ENCODE results near the gene CRYBG1. TPM values are rescaled to one million over a fixed set of nuclear protein-coding genes. Genes with fewer than 3 reads are reported as not detected.

Gene CRYBG1
- total RNA-seq, 2 experiments from 2014 or later = 34.9 to 36.8 TPM

DNA sequence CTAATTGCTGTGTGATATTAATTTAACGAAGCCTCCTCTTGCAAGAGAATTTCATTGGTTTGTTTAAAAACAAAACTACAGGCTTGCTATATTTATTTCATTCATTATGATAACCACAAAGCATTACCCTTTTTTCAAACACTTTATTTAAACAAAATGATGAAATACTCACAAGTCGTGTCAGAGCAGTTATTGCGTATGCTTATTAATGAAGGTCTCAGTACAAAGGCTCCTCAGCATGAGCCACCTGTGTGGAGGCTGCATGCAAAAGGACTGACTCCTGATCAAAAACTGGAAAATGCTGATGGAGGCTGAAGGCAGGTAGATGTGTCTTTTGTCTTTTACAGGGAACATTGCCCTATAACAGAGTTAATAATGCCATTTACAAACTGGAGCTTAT is 130.5 kb downstream of the CRYBG1 start:
- Mint-ChIP-seq H3K4me3 (no peak overlapping the region), H3K4me1 (ENCODE audit: low read depth) (no peaks in the 10 kb centered on the region), H3K27ac (no peak overlapping the region), H3K27me3 (ENCODE audit: low read depth) (peaks cover 10% of the 10 kb centered on the region), H3K9me3 (ENCODE audit: insufficient read depth) (peaks cover 5% of the 10 kb centered on the region), H3K36me3 (ENCODE audit: low read depth) (no peaks in the 10 kb centered on the region)
- POLR2A ChIA-PET = no interaction called here
- DNase-seq (no peak), ATAC-seq (no peak)
- CTCF ChIA-PET = interaction anchor here (2.0 kb wide), 1 partner anchor 488 kb away, joined by 4 read pairs; no protein-coding TSS in a partner anchor

DNA sequence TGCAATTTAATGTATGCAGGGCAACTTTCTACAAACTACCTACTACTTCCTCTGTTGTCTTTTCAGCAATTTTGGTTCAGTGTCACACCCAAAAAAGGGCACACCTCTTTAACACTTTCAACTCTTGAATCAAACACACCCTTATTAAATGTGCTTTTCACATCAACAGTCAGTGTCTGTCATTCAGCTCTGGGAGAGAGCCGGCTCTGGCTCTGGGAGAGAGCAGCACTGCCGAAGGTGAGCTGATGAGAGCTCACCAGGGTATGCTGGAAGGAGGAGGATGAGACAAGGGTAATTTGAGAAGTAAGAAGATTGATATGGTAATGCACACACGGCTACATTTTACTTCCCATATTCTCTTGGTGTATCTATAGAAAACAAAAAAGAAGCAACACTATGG is 134.5 kb downstream of the CRYBG1 start:
- no peak for DNase-seq
- ChIA-PET CTCF (no interaction called here), POLR2A (no interaction called here)
- Mint-ChIP-seq H3K27ac (no peak overlapping the region), H3K27me3 (ENCODE audit: low read depth) (peaks cover 10% of the 10 kb centered on the region), H3K9me3 (ENCODE audit: insufficient read depth) (no peaks in the 10 kb centered on the region), H3K4me3 (no peak overlapping the region), H3K36me3 (ENCODE audit: low read depth) (no peaks in the 10 kb centered on the region), H3K4me1 (ENCODE audit: low read depth) (no peaks in the 10 kb centered on the region)
- ATAC-seq = no peak

DNA sequence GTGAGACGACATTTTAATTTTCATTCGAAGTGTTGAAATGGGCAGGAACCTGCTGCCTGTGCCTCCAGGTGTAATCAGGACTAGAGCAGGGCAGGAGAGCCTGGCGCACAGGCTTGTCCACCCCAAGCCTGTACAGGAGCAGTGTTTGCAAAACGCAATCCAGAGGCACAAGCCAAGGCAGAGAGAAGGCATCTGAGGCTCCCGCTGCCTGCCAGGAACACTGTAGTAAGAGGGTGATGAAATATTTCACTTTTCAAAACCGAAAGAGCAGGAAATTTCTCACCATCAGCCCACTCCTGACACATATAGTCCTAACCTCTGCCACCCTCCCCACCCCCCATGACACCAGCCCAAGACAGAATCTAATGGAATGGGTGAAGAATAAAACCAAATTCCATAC is 136.3 kb downstream of the CRYBG1 start:
- Mint-ChIP-seq H3K27me3 (ENCODE audit: low read depth) (peaks cover 5% of the 10 kb centered on the region), H3K4me1 (ENCODE audit: low read depth) (no peaks in the 10 kb centered on the region), H3K4me3 (no peak overlapping the region), H3K9me3 (ENCODE audit: insufficient read depth) (no peaks in the 10 kb centered on the region), H3K27ac (no peak overlapping the region), H3K36me3 (ENCODE audit: low read depth) (no peaks in the 10 kb centered on the region)
- no peak for ATAC-seq
- CTCF ChIA-PET = interaction anchor here (0.9 to 1.3 kb wide), 2 partner anchors 13 to 70 kb away, joined by 3 to 5 read pairs; no protein-coding TSS in a partner anchor
- POLR2A ChIA-PET = no interaction called here
- no peak for DNase-seq

DNA sequence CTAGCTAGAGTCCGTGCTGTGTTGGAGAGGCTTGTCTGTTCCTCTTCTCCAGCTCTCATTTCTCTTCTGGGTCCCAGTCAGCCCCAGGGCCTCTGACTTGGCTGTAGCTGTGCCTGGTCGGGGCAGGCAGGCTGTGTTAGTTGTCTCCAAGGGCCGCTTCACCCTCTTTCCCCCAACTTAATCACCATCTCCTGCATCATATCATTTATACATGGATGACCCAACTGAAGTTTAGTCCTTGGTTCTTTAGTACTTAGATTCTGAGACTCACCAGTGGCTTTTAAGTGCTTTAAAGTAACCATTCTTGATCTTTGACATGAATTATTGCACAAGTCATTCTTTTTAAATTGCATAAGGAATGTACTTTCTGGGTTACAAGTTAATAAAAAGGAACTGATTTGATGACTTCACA is 141.4 kb downstream of the CRYBG1 start:
- Mint-ChIP-seq H3K27ac (no peak overlapping the region), H3K36me3 (ENCODE audit: low read depth) (no peaks in the 10 kb centered on the region), H3K4me1 (ENCODE audit: low read depth) (no peaks in the 10 kb centered on the region), H3K27me3 (ENCODE audit: low read depth) (peaks cover 5% of the 10 kb centered on the region), H3K9me3 (ENCODE audit: insufficient read depth) (no peaks in the 10 kb centered on the region), H3K4me3 (no peak overlapping the region)
- no peak for DNase-seq
- ATAC-seq = no peak
- POLR2A ChIA-PET = no interaction called here
- CTCF ChIA-PET = no interaction called here

DNA sequence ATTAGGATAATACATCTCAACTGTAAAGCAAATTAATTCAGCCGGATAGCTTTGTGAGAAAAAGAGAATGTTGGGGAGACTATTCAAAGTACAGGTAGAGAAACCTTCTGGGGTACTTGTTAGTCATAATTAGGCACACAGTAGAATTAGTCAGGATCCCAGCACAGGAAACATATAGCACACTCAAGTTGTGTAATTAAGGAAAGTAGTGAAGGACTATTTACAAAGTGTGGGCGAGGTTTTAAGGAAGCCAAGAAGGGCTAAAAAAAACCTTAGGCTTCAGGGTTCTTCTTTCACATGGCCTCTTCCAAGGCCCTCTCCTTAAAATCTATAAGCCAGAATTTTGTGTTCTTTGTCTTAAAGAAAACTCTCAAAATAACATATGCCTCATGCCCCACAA is 142.0 kb downstream of the CRYBG1 start:
- H3K27ac Mint-ChIP-seq = no peak overlapping the region
- ChIA-PET CTCF (no interaction called here), POLR2A (no interaction called here)
- no peak for ATAC-seq
- H3K9me3 Mint-ChIP-seq (ENCODE audit: insufficient read depth) = no peaks in the 10 kb centered on the region
- no peaks in the 10 kb centered on the region for H3K36me3 Mint-ChIP-seq (ENCODE audit: low read depth)
- peaks cover 7% of the 10 kb centered on the region for H3K27me3 Mint-ChIP-seq (ENCODE audit: low read depth)
- no peaks in the 10 kb centered on the region for H3K4me1 Mint-ChIP-seq (ENCODE audit: low read depth)
- no peak for DNase-seq
- no peak overlapping the region for H3K4me3 Mint-ChIP-seq

DNA sequence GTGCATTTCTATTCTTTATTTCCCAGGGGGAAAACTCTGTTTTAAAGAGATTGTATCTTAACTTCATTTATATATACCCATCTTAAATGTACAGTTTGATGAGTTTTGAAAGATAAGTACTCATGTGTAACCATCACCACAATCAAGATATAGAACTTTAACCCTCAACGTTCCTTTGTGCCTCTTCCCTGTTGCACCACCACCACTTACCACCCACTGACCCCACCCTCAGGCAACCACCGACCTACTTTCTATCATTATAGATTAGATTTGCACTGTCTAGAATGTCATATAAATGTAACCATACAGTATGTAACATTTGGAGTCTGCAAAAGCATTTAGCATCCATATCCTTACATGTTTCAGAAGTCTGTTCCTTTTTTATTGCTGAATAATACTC is 147.8 kb downstream of the CRYBG1 start:
- Mint-ChIP-seq H3K4me3 (no peak overlapping the region), H3K4me1 (ENCODE audit: low read depth) (peaks cover 31% of the 10 kb centered on the region)
- POLR2A ChIA-PET = interaction anchor here (6.8 kb wide), 1 partner anchor 14 kb away, joined by 146 read pairs; no protein-coding TSS in a partner anchor

DNA sequence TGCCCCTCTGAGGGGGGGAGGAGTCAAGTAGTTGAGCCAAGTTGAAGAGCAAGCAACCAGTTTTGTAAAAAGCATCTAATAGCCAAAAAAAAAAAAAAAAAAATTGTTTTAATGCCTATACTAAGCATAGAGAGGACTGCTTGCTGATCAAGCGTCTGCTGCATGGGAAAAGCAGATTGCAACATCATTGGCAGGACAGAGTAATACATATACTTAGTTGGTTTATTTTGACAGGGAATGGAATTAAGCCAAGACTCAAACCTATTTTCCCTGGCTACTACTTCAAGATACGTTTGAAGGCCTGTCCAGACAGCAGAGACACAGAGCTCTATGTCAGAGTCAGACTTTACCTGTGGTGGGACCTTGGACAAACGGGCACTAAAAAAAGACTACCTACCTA is 148.3 kb downstream of the CRYBG1 start:
- ChIA-PET POLR2A (interaction anchor here (4.9 to 6.8 kb wide), 2 partner anchors 14 to 25 kb away, joined by 25 to 146 read pairs; no protein-coding TSS in a partner anchor), CTCF (interaction anchor here (0.8 to 8.3 kb wide), 13 partner anchors 12 to 169 kb away, joined by 3 to 156 read pairs (median 8); no protein-coding TSS in a partner anchor)
- no peak overlapping the region for H3K27ac Mint-ChIP-seq
- DNase-seq = no peak
- peaks cover 8% of the 10 kb centered on the region for H3K36me3 Mint-ChIP-seq (ENCODE audit: low read depth)
- no peaks in the 10 kb centered on the region for H3K9me3 Mint-ChIP-seq (ENCODE audit: insufficient read depth)
- H3K4me1 Mint-ChIP-seq (ENCODE audit: low read depth) = peaks cover 35% of the 10 kb centered on the region
- H3K4me3 Mint-ChIP-seq = no peak overlapping the region
- H3K27me3 Mint-ChIP-seq (ENCODE audit: low read depth) = peaks cover 10% of the 10 kb centered on the region
- no peak for ATAC-seq

More for the DNA sequence above, 147.8 kb downstream of the CRYBG1 start:
- Mint-ChIP-seq H3K27ac (no peak overlapping the region), H3K9me3 (ENCODE audit: insufficient read depth) (no peaks in the 10 kb centered on the region), H3K36me3 (ENCODE audit: low read depth) (peaks cover 5% of the 10 kb centered on the region), H3K27me3 (ENCODE audit: low read depth) (peaks cover 10% of the 10 kb centered on the region)
- DNase-seq = no peak
- CTCF ChIA-PET = interaction anchor here (5.6 to 8.3 kb wide), 4 partner anchors 14 to 63 kb away, joined by 30 to 156 read pairs (median 82); no protein-coding TSS in a partner anchor
- no peak for ATAC-seq

DNA sequence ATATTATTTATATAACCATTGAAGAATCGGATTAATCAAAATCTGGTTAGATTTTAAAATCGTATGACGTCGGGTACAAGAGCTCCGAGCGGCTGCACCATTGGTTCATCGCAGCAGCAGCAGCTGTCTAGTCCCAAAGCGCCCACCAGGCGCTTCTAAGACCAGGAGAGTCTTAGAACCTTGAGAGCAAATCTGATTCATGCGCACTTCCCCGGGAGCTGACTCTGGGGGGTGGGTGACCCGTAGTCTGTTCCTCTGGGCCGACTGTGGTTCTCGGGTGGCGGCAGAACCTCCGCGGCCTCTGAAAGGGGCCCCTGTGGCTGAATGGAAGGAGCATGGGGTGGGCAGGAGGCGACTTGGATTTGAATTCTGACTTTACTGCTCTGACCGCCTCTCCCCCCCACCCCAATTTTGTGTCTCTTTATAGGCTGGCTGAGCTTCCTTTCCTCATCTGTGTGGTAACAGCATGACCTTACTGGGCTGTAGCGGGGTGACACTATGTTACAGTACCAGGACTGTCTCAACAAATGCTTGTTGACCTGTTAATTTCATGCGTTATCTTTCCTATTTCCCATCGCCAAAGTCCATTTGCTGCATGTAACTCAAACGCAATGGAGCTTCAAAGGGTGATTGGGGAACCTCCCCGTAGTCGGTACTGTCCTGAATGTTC is 149.0 kb downstream of the CRYBG1 start:
- DNase-seq (peak; percentile 58), ATAC-seq (no peak)
- H3K9me3 Mint-ChIP-seq (ENCODE audit: insufficient read depth) = no peaks in the 10 kb centered on the region
- ChIA-PET POLR2A (interaction anchor here (1.1 to 6.8 kb wide), 5 partner anchors 8 to 184 kb away, joined by 3 to 146 read pairs (median 5); partner anchors contain the start of gene ATG5), CTCF (interaction anchor here (0.8 to 8.3 kb wide), 19 partner anchors 12 to 470 kb away, joined by 3 to 156 read pairs (median 5); no protein-coding TSS in a partner anchor)
- peaks cover 42% of the 10 kb centered on the region for H3K4me1 Mint-ChIP-seq (ENCODE audit: low read depth)
- peaks cover 10% of the 10 kb centered on the region for H3K27me3 Mint-ChIP-seq (ENCODE audit: low read depth)
- H3K27ac Mint-ChIP-seq = peak overlapping the region; percentile 93
- H3K36me3 Mint-ChIP-seq (ENCODE audit: low read depth) = peaks cover 10% of the 10 kb centered on the region
- peak overlapping the region; percentile 81 for H3K4me3 Mint-ChIP-seq

DNA sequence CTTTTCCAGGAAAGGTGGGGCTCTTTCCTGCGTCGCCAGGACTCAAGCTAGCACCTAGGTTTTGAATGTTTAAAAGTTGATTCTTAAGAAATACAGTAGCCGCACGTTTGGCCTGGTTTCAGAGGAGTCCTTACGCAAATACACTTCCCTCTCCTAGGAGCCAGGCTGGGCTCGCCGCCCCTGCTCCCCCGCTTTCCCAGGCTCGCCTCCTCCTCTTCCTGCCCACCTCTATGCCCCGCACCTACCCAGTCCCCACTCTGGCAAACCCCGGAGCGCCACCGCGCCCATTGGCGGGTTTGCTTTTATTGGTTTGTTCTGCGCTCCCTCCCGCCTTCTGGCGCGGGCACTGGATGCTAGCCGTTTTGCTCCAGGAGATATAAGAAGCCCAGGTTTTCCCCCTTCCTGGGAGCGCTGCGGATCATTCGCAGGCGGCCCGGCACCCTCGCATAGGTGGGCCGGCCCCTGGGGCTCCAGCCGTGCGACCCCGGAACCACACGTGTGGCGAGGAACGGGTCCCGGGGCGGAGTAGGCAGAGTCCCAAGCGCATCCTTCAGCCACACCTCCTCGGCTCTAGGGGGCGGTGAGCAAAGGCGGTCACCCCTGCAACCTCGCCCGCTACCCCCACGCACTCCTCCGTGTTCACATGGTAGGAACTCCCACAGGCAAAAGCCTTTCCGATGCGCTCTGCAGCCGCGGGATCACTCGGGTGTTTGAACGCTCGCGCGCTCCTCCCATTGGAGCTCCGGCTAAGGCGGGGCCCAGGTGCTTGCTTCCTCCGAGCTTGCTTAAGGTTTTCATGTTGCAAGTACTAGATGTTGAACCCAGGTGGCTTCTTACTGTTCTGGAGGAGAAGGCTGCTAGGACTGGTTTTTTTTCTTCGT is 149.8 kb downstream of the CRYBG1 start:
- peaks cover 10% of the 10 kb centered on the region for H3K27me3 Mint-ChIP-seq (ENCODE audit: low read depth)
- POLR2A ChIA-PET = interaction anchor here (0.8 to 6.8 kb wide), 6 partner anchors 9 to 185 kb away, joined by 3 to 146 read pairs (median 4); partner anchors contain the start of gene ATG5
- H3K27ac Mint-ChIP-seq = peak overlapping the region; percentile 93
- peak; percentile 71 for ATAC-seq
- CTCF ChIA-PET = interaction anchor here (0.6 to 8.3 kb wide), 22 partner anchors 12 to 469 kb away, joined by 3 to 156 read pairs (median 6); no protein-coding TSS in a partner anchor
- H3K4me1 Mint-ChIP-seq (ENCODE audit: low read depth) = peaks cover 48% of the 10 kb centered on the region
- H3K4me3 Mint-ChIP-seq = peak overlapping the region; percentile 81
- peaks cover 13% of the 10 kb centered on the region for H3K36me3 Mint-ChIP-seq (ENCODE audit: low read depth)
- H3K9me3 Mint-ChIP-seq (ENCODE audit: insufficient read depth) = no peaks in the 10 kb centered on the region
- DNase-seq = peak; percentile 90

DNA sequence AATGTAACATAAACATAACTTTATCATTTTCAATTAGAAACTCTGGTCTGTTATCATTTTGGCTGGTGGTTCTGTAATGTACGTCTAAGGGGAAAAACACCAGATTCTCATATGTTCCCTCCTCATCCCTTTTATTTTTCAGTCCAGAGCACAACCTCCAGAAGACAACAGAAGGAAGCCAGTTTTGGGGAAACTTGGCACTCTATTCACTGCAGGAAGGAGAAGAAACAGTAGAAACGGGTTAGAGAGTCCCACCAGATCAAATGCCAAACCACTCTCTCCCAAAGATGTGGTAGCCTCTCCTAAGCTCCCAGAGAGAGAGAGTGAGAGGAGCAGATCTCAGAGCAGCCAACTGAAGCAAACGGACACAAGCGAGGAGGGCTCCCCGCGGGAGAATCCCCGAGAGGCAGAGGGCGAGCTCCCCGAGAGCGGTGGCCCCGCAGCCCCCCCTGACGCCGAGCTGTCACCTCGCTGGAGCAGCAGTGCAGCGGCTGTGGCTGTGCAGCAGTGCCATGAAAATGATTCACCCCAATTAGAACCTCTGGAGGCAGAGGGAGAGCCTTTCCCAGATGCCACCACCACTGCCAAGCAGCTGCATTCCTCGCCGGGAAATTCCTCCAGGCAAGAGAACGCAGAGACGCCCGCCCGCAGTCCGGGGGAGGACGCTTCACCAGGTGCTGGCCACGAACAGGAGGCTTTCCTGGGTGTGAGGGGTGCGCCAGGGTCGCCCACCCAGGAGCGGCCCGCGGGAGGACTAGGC is 151.0 kb downstream of the CRYBG1 start:
- H3K27ac Mint-ChIP-seq = peak overlapping the region; percentile 93
- peak overlapping the region; percentile 81 for H3K4me3 Mint-ChIP-seq
- ChIA-PET POLR2A (interaction anchor here (0.6 to 6.8 kb wide), 10 partner anchors 11 to 532 kb away, joined by 3 to 146 read pairs (median 4); partner anchors contain the start of gene ATG5), CTCF (interaction anchor here (0.6 to 8.3 kb wide), 21 partner anchors 8 to 486 kb away, joined by 3 to 156 read pairs (median 7); no protein-coding TSS in a partner anchor)
- no peaks in the 10 kb centered on the region for H3K9me3 Mint-ChIP-seq (ENCODE audit: insufficient read depth)
- DNase-seq = peak; percentile 64
- peaks cover 58% of the 10 kb centered on the region for H3K4me1 Mint-ChIP-seq (ENCODE audit: low read depth)
- H3K36me3 Mint-ChIP-seq (ENCODE audit: low read depth) = peaks cover 15% of the 10 kb centered on the region
- ATAC-seq = peak; percentile 9
- peaks cover 5% of the 10 kb centered on the region for H3K27me3 Mint-ChIP-seq (ENCODE audit: low read depth)
